HG03354 (cell line): ENCODE results near the gene PDCD6IP.
"Not testable (repeated sequence)": the region's sequence is repeated elsewhere in the genome, so short reads cannot be mapped to it uniquely, and the experiment has no call there.

Experiments
- ATAC-seq: cut with Tn5 transposase; IDR thresholded peaks from one replicate; pipeline ENCODE4 v1.9.1; 2021; ENCODE audit warnings: mild to moderate bottlenecking; ENCODE audit not compliant: unreplicated experiment, poor library complexity, severe bottlenecking

Gene PDCD6IP, protein sequence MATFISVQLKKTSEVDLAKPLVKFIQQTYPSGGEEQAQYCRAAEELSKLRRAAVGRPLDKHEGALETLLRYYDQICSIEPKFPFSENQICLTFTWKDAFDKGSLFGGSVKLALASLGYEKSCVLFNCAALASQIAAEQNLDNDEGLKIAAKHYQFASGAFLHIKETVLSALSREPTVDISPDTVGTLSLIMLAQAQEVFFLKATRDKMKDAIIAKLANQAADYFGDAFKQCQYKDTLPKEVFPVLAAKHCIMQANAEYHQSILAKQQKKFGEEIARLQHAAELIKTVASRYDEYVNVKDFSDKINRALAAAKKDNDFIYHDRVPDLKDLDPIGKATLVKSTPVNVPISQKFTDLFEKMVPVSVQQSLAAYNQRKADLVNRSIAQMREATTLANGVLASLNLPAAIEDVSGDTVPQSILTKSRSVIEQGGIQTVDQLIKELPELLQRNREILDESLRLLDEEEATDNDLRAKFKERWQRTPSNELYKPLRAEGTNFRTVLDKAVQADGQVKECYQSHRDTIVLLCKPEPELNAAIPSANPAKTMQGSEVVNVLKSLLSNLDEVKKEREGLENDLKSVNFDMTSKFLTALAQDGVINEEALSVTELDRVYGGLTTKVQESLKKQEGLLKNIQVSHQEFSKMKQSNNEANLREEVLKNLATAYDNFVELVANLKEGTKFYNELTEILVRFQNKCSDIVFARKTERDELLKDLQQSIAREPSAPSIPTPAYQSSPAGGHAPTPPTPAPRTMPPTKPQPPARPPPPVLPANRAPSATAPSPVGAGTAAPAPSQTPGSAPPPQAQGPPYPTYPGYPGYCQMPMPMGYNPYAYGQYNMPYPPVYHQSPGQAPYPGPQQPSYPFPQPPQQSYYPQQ

GRCh38 chr3:33798418-33799201 lies at the start of gene PDCD6IP:
PDCD6IP (plus strand) TSS chr3:33798630; CDS start chr3:33798729, 99 bp downstream.
- peak; percentile 94 for ATAC-seq

GRCh38 chr3:33749546-33750210 lies 48.8 kb upstream of the PDCD6IP start:
- ATAC-seq: no peak

- no peak for ATAC-seq
These were observed 48.2 kb upstream of the PDCD6IP start for GRCh38 chr3:33750211-33750548.

DNA sequence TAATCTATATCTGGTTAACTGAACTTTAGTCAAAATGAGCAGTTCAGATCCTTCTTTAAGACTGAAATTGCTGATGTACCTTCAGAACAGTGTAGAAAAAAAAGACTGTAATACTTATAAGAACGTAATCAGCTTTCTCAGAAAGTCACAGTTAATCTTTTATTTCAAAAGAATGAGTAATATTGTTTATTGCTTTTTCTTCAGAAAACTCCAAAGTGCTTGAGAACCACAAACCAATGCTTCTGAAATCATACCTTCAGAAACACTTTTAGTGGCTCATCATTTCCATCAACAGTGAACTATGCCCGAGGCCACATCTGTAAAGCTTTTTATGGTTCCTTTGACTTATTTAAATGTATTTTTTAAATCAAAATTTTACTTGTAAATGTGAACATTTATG lies 47.1 kb upstream of the PDCD6IP start:
- ATAC-seq: no peak

DNA sequence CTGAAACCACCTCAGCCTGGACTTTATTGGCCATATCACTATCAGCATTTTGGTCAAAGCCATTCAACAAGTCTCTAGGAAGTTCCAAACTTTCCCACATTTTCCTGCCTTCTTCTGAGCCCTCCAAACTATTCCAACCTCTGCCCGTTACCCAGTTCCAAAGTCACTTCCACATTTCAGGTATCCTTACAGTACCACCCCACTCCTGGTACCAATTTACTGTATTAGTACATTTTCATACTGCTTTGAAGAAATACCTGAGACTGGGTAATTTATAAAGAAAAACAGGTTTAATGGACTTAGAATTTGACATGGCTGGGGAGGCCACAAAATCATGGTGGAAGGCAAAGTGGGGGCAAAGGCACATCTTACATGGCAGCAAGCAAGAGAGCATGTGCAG lies 44.0 kb upstream of the PDCD6IP start:
- ATAC-seq: not testable (repeated sequence)

DNA sequence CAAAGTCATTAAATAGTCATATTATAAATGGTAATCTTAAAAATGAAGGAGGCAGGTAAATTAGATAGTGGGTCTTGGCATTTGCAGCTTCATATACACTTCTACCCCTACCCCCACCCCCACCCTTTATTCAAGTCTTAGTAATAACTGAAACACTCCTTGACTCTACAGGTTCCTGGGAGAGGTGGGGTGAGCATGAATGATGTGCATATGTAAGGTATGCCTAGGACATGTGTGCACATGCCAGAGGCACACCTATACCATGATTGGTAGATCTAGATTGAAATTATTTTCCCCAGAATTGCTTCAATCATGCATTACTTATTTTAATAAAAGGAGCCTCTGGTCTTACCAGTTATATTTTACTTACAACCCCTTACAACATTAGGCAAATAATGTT lies 40.1 kb upstream of the PDCD6IP start:
- no peak for ATAC-seq

- no peak for ATAC-seq
These were observed 39.6 kb upstream of the PDCD6IP start for GRCh38 chr3:33758864-33759263.

DNA sequence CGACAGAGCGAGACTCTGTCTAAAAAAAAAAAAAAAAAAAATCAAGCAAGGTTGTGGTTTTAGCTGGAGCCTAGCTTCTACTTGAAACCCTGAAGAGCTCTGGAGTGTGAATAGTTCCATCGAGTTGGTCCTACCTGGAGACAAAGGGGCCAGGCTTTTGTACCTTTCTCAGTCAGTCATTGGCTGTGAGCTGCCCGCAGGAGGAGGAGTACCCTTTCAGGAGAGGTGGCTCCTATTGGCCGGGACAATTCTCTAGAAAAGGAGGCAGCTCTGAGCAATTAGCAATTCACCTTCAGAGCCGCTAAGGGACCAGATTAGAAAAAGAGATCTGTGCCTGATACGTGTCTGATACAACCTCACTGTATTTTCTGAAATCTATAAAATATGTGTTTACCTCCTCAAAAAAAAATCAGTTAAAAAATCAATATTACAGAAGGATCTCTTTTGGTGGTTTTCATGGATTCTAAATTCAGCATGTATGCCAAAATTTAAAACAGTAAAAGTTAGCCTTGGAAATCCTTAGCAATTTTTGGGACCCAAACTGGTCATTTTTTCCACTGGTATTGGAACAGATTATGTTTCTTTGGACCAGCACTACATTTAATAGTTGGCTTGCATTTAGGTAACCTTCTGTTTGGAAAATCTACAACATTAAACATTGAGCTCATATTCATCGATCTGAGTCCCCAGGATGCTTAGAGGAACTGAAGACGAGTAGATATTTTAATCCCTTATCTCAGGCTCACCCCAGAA lies 29.7 kb upstream of the PDCD6IP start:
- ATAC-seq: no peak

- ATAC-seq: no peak
These were observed 24.8 kb upstream of the PDCD6IP start for GRCh38 chr3:33773637-33774036.

- ATAC-seq: no peak
These were observed 23.1 kb upstream of the PDCD6IP start for GRCh38 chr3:33775363-33775762.

GRCh38 chr3:33777996-33778395 lies 20.4 kb upstream of the PDCD6IP start:
- ATAC-seq: no peak

DNA sequence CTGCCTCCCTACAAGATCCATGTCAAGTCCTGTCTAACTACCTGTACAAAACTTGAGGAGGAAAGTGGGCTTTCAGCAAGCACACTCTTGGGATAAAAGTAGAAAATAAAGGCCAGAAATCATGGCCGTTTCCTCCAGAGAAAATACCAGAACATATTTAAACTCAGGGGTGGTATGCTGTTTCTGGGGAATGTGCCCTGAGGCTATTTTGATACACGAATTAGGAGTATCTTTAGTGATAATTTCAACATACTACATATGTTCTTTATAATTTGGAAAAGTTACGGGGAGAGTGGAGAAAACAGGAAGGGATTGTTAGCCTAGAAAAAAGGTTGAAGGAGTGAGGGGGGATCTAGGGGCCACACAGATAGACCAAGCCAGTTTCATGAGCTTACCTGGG lies 18.7 kb upstream of the PDCD6IP start:
- ATAC-seq: no peak

DNA sequence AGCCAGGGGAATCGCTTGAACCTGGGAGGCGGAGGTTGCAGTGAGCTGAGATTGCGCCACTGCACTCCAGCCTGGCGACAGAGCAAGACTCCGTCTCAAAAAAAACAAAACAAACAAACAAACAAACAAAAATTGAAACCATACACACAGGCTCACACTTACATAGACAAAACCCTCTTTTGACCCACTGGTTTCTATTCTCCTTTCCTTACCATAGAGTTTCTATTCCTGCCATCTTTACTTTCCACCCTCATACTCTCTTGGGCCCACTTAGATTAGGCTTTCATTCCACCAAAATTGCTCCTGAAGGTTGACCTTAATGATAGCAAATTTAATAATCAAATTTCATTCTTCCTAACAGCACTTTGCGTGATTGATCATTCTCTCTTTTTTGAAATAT lies 17.0 kb upstream of the PDCD6IP start:
- ATAC-seq: not testable (repeated sequence)

DNA sequence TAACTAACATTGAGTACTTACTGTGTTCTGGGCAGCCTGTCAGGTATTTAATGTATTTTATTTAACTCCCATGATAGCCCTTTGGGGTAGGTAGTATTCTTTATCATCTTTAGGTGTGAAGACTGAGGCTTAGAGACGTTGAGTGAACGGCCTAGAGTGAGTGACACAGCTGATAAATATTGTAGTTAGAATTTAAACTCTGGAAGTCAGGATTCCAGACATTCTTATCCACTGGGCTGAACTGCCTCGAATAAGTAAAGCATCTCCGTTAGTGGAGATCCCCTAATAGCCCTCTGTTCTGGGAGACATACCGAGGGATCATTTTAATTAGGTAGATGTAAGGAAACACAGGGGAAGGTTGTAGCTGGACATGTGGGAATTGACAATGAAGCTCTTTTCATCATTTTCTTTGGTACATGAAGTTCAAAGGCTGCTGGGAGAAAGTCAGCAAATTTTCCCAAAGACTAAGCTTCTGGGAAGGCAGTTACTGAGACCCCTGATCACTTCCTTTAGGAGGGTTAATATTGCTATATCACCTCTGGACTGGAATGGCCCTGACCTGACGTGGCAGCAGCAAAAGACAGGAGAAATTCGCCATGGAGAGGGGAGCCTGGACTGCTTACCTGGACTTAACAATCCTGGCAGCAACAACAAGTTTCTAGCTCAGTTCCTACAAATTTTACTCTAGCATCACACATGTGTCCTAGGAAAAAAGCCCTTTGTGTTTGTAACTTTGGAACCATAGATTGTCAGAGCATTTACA lies 11.7 kb upstream of the PDCD6IP start:
- ATAC-seq: no peak

GRCh38 chr3:33787328-33788009 lies 11.0 kb upstream of the PDCD6IP start:
- ATAC-seq: peak; percentile 89

GRCh38 chr3:33789183-33789954 lies 9.1 kb upstream of the PDCD6IP start:
- no peak for ATAC-seq

GRCh38 chr3:33790091-33790490 lies 8.3 kb upstream of the PDCD6IP start:
- no peak for ATAC-seq
